ENCODE measurements around the gene NT5DC1. TPM values are rescaled to one million over a fixed set of nuclear protein-coding genes. Genes with fewer than 3 reads are reported as not detected.
A peak's percentile ranks its signal among the peaks of the same experiment; 100 is the strongest.

The NT5DC1 gene
- polyA plus RNA-seq, 1 experiment, result 23.2 TPM

GRCh38 chr6:116253505-116254296, 153.0 kb downstream of the NT5DC1 start, which contains the start of gene TSPYL4:
Gene TSPYL4, minus strand, starts transcription at chr6:116254075. Its CDS starts 67 bp downstream, at chr6:116254008.
- H3K27ac ChIP-seq (ENCODE audit: low read depth, low read length), result peak within 1 kb of the TSS; percentile 86
- peak; percentile 91 for DNase-seq (ENCODE audit: low read depth, low spot score)
- no peak for TF ChIP-seq CTCF (IDR thresholded peaks at IDR 0.05; ENCODE audit: low read depth, low read length)
- CTCF ChIA-PET, result interaction anchor here (1.1 to 3.8 kb wide), 5 partner anchors 9 to 280 kb away, joined by 3 to 45 read pairs (median 3); no protein-coding TSS in a partner anchor
- no peaks in the 10 kb centered on the region for H3K27me3 ChIP-seq (ENCODE audit: control insufficient read depth, insufficient read depth, low read length)
- H3K9me3 ChIP-seq (ENCODE audit: control insufficient read depth, insufficient read depth, low read length), result peaks cover 5% of the 10 kb centered on the region; the same call in 1 of the 2 replicates
- POLR2A ChIA-PET, result interaction anchor here (0.7 to 1.9 kb wide), 4 partner anchors 15 to 36 kb away, joined by 3 to 15 read pairs (median 6); partner anchors contain the start of gene TSPYL1
- H3K4me3 ChIP-seq (ENCODE audit: low read depth, low read length), result peak within 1 kb of the TSS; percentile 97

- Histone ChIP-seq H3K4me3 (ENCODE audit: low read depth, low read length) (peak overlapping the region; percentile 97), H3K27ac (ENCODE audit: low read depth, low read length) (peak overlapping the region; percentile 86), H3K9me3 (ENCODE audit: control insufficient read depth, insufficient read depth, low read length) (peaks cover 5% of the 10 kb centered on the region; the same call in 1 of the 2 replicates), H3K27me3 (ENCODE audit: control insufficient read depth, insufficient read depth, low read length) (no peaks in the 10 kb centered on the region)
- TF ChIP-seq CTCF (IDR thresholded peaks at IDR 0.05; ENCODE audit: low read depth, low read length), result no peak
- CTCF ChIA-PET, result interaction anchor here (1.1 to 3.8 kb wide), 4 partner anchors 9 to 279 kb away, joined by 3 to 45 read pairs (median 4); no protein-coding TSS in a partner anchor
- POLR2A ChIA-PET, result interaction anchor here (0.7 to 1.9 kb wide), 3 partner anchors 25 to 36 kb away, joined by 4 to 15 read pairs (median 9); partner anchors contain the start of gene TSPYL1
- DNase-seq (ENCODE audit: low read depth, low spot score), result no peak
These were observed 153.8 kb downstream of the NT5DC1 start for GRCh38 chr6:116254297-116255056.

GRCh38 chr6:116255246-116255800, 154.7 kb downstream of the NT5DC1 start:
- H3K27ac ChIP-seq (ENCODE audit: low read depth, low read length), result no peak overlapping the region
- H3K4me3 ChIP-seq (ENCODE audit: low read depth, low read length), result peak overlapping the region; percentile 97

GRCh38 chr6:116256694-116257093, 156.0 kb downstream of the NT5DC1 start:
- TF ChIP-seq CTCF (IDR thresholded peaks at IDR 0.05; ENCODE audit: low read depth, low read length), result no peak

More at GRCh38 chr6:116255246-116255800, 154.7 kb downstream of the NT5DC1 start:
- peaks cover 5% of the 10 kb centered on the region; the same call in 1 of the 2 replicates for H3K9me3 ChIP-seq (ENCODE audit: control insufficient read depth, insufficient read depth, low read length)
- TF ChIP-seq CTCF (IDR thresholded peaks at IDR 0.05; ENCODE audit: low read depth, low read length), result no peak
- CTCF ChIA-PET, result interaction anchor here (0.6 to 3.8 kb wide), 3 partner anchors 13 to 278 kb away, joined by 3 to 45 read pairs (median 3); no protein-coding TSS in a partner anchor
- POLR2A ChIA-PET, result interaction anchor here (1.9 kb wide), 1 partner anchor 26 kb away, joined by 15 read pairs; no protein-coding TSS in a partner anchor
- no peaks in the 10 kb centered on the region for H3K27me3 ChIP-seq (ENCODE audit: control insufficient read depth, insufficient read depth, low read length)
- DNase-seq (ENCODE audit: low read depth, low spot score), result no peak

More at GRCh38 chr6:116256694-116257093, 156.0 kb downstream of the NT5DC1 start:
- DNase-seq (ENCODE audit: low read depth, low spot score), result no peak
- CTCF ChIA-PET, result interaction anchor here (1.0 to 3.8 kb wide), 2 partner anchors 11 to 32 kb away, joined by 3 to 45 read pairs; no protein-coding TSS in a partner anchor
- Histone ChIP-seq H3K27me3 (ENCODE audit: control insufficient read depth, insufficient read depth, low read length) (no peaks in the 10 kb centered on the region), H3K4me3 (ENCODE audit: low read depth, low read length) (no peak overlapping the region), H3K27ac (ENCODE audit: low read depth, low read length) (no peak overlapping the region), H3K9me3 (ENCODE audit: control insufficient read depth, insufficient read depth, low read length) (peaks cover 5% of the 10 kb centered on the region; the same call in 1 of the 2 replicates)
- POLR2A ChIA-PET, result no interaction called here
